Spinal cord (tissue), 10 donors: Measurements from ENCODE around the gene CLEC7A. TPM values are rescaled to one million over a fixed set of nuclear protein-coding genes. Genes with fewer than 3 reads are reported as not detected.

Experiments
- DNase-seq, 6 donors: peaks; one replicate each; pipeline versions ENCODE4 v3.0.0 to v3.0.0-alpha.2; 2013 to 2015; ENCODE audit warnings: low spot score in 6 of 6, low read depth in 4 of 6
- H3K27ac ChIP-seq: one replicate; pipeline ENCODE4 v1.5.1; 2013; ENCODE audit warnings: low read depth, low read length, control low read depth
- H3K27me3 ChIP-seq: one replicate; pipeline ENCODE4 v1.6.1; 2013; ENCODE audit warnings: low read length; ENCODE audit not compliant: control insufficient read depth, insufficient read depth
- H3K36me3 ChIP-seq: one replicate; pipeline ENCODE4 v1.6.1; 2013; ENCODE audit warnings: low read length; ENCODE audit not compliant: control insufficient read depth, insufficient read depth
- H3K4me1 ChIP-seq: one replicate; pipeline ENCODE4 v1.6.1; 2013; ENCODE audit warnings: low read length; ENCODE audit not compliant: control insufficient read depth, insufficient read depth
- H3K4me3 ChIP-seq: one replicate; pipeline ENCODE4 v1.5.1; 2013; ENCODE audit warnings: low read depth, low read length, control low read depth
- H3K9me3 ChIP-seq: one replicate; pipeline ENCODE4 v1.6.1; 2013; ENCODE audit warnings: low read length; ENCODE audit not compliant: control insufficient read depth, insufficient read depth
- WGBS: methylation state at CpG from one replicate; pipeline ENCODE4 v1.1.5; 2013; ENCODE audit warnings: missing lambda C conversion rate; ENCODE audit not compliant: insufficient coverage; 5-methylcytosine and 5-hydroxymethylcytosine counted together
- polyA plus RNA-seq, 2 donors: library from polyadenylated mRNA; unstranded; fragments of 120-200 nt; gene quantifications; one replicate each; pipeline ENCODE4 v1.2.1, GENCODE V29; 2013; ENCODE audit not compliant: insufficient read length in 2 of 2
- total RNA-seq, 2 donors: library from RNA; depleted of rRNA in 1 of 2; stranded (reverse); fragments of 120-200 nt in 1 of 2; fragments of >200 nt in 1 of 2; gene quantifications; one replicate each; pipeline versions ENCODE4 v1.2.3 to v1.2.4, GENCODE V29; 2013 to 2014
- donor health status: healthy.

Gene CLEC7A
- total and polyA plus RNA-seq, 4 donors = 2.5 to 9.9 (median 4.6) TPM

GRCh38 chr12:10067264-10067663 is 62.7 kb downstream of the CLEC7A start:
- Histone ChIP-seq H3K27me3 (no peaks in the 10 kb centered on the region), H3K4me1 (no peaks in the 10 kb centered on the region), H3K27ac (peak overlapping the region; percentile 44), H3K9me3 (no peaks in the 10 kb centered on the region), H3K4me3 (no peak overlapping the region), H3K36me3 (no peaks in the 10 kb centered on the region)
- peak in 1 of 6 donors; percentile 41 for DNase-seq
- WGBS = no CpG with 5 or more reads among the region's 4 CpGs

Other genes starting within 250 kb of the CLEC7A start
- gene KLRF2, start 248.7 kb downstream of the CLEC7A start, total RNA-seq = not detected
- gene KLRF2, start 248.7 kb downstream of the CLEC7A start, polyA plus RNA-seq = not detected
- gene CLEC2A, start 197.8 kb downstream of the CLEC7A start, total RNA-seq = under 1 TPM in 1 of 2 donors, not detected in 1; 0.17 TPM
- gene CLEC2A, start 197.8 kb downstream of the CLEC7A start, polyA plus RNA-seq = not detected
- 10 to 100 TPM in 1 of 2 donors, under 1 TPM in 1; 0.33 to 10.8 TPM for gene CLEC12A, start 158.8 kb downstream of the CLEC7A start, total RNA-seq
- 1 to 10 TPM in 1 of 2 donors, under 1 TPM in 1; 0.75 to 1.6 TPM for gene CLEC12A, start 158.8 kb downstream of the CLEC7A start, polyA plus RNA-seq
- gene CLEC1B, start 131.1 kb downstream of the CLEC7A start, total RNA-seq = under 1 TPM; 0.50 to 0.69 TPM
- under 1 TPM in 1 of 2 donors, not detected in 1; 0.30 TPM for gene CLEC1B, start 131.1 kb downstream of the CLEC7A start, polyA plus RNA-seq
- 1 to 10 TPM in 1 of 2 donors, not detected in 1; 1.2 TPM for gene CLEC12B, start 119.6 kb downstream of the CLEC7A start, total RNA-seq
- under 1 TPM in 1 of 2 donors, not detected in 1; 0.06 TPM for gene CLEC12B, start 119.6 kb downstream of the CLEC7A start, polyA plus RNA-seq
- under 1 TPM; 0.28 to 0.59 TPM for gene CLEC9A, start 99.5 kb downstream of the CLEC7A start, total RNA-seq
- under 1 TPM in 1 of 2 donors, not detected in 1; 0.30 TPM for gene CLEC9A, start 99.5 kb downstream of the CLEC7A start, polyA plus RNA-seq
- 10 to 100 TPM in 1 of 2 donors, 1 to 10 TPM in 1; 6.9 to 14.9 TPM for gene CLEC1A, start 31.2 kb downstream of the CLEC7A start, total RNA-seq
- gene CLEC1A, start 31.2 kb downstream of the CLEC7A start, polyA plus RNA-seq = 1 to 10 TPM; 2.5 to 6.3 TPM
- 10 to 100 TPM in 1 of 2 donors, 1 to 10 TPM in 1; 6.3 to 27.2 TPM for gene OLR1, start 41.9 kb upstream of the CLEC7A start, total RNA-seq
- 10 to 100 TPM; 16.0 to 26.8 TPM for gene OLR1, start 41.9 kb upstream of the CLEC7A start, polyA plus RNA-seq
- gene TMEM52B, start 48.8 kb upstream of the CLEC7A start, total RNA-seq = 1 to 10 TPM in 1 of 2 donors, under 1 TPM in 1; 0.83 to 1.8 TPM
- gene TMEM52B, start 48.8 kb upstream of the CLEC7A start, polyA plus RNA-seq = 1 to 10 TPM; 2.1 to 2.7 TPM
- gene GABARAPL1, start 82.7 kb upstream of the CLEC7A start, total RNA-seq = 100 to 1,000 TPM; 115 to 185 TPM
- gene GABARAPL1, start 82.7 kb upstream of the CLEC7A start, polyA plus RNA-seq = 100 to 1,000 TPM; 186 to 199 TPM
- 1 to 10 TPM in 1 of 2 donors, under 1 TPM in 1; 0.83 to 1.4 TPM for gene KLRD1, start 177.7 kb upstream of the CLEC7A start, total RNA-seq
- gene KLRD1, start 177.7 kb upstream of the CLEC7A start, polyA plus RNA-seq = under 1 TPM; 0.10 to 0.41 TPM